WERI-Rb-1 (cell line): ENCODE results near the gene SPOCK3.

Experiments used
- DNase-seq: peaks from one replicate; pipeline ENCODE4 v3.0.0-alpha.2; 2020
- H3K27ac ChIP-seq: fragments of 250-450 bp; sonication (Bioruptor Pico); 2 replicates; pipeline ENCODE4 v1.5.1; 2020; ENCODE audit warnings: mild to moderate bottlenecking, moderate library complexity
- H3K27me3 ChIP-seq: fragments of 250-450 bp; sonication (Bioruptor Pico); 2 replicates; pipeline ENCODE4 v1.5.1; 2021; ENCODE audit warnings: mild to moderate bottlenecking, low read depth, moderate library complexity; ENCODE audit not compliant: insufficient read depth, severe bottlenecking
- H3K36me3 ChIP-seq: fragments of 250-450 bp; sonication (Bioruptor Pico); 2 replicates; pipeline ENCODE4 v1.5.1; 2020; ENCODE audit warnings: mild to moderate bottlenecking, moderate library complexity
- H3K4me3 ChIP-seq: 2 replicates; pipeline ENCODE4 v1.5.1; 2011; ENCODE audit warnings: low read depth, mild to moderate bottlenecking, control low read depth, low read length
- H3K9me3 ChIP-seq: fragments of 250-450 bp; sonication (Bioruptor Pico); 2 replicates; pipeline ENCODE4 v1.5.1; 2021; ENCODE audit warnings: mild to moderate bottlenecking, moderate library complexity; ENCODE audit not compliant: severe bottlenecking
- CTCF ChIP-seq: IDR thresholded peaks from 2 replicates; pipeline ENCODE4 v1.5.1; 2011; ENCODE audit warnings: low read depth, mild to moderate bottlenecking, control low read depth, inconsistent platforms, low read length

SPOCK3 gene

GRCh38 chr4:167119392-167119791 lies 114.9 kb downstream of the SPOCK3 start:
- Histone ChIP-seq H3K9me3 (no peaks in the 10 kb centered on the region), H3K4me3 (no peak overlapping the region), H3K27ac (no peak overlapping the region), H3K36me3 (no peaks in the 10 kb centered on the region), H3K27me3 (no peaks in the 10 kb centered on the region)
- no peak for TF ChIP-seq CTCF
- no peak for DNase-seq

- H3K4me3 ChIP-seq = no peak overlapping the region
Measured at GRCh38 chr4:167117273-167117672, 117.0 kb downstream of the SPOCK3 start.

GRCh38 chr4:167114416-167114971 lies 119.8 kb downstream of the SPOCK3 start:
- no peak for TF ChIP-seq CTCF
- no peak for DNase-seq
- Histone ChIP-seq H3K27me3 (no peaks in the 10 kb centered on the region), H3K4me3 (no peak overlapping the region), H3K9me3 (no peaks in the 10 kb centered on the region), H3K27ac (no peak overlapping the region), H3K36me3 (no peaks in the 10 kb centered on the region)

More at GRCh38 chr4:167117273-167117672, 117.0 kb downstream of the SPOCK3 start:
- no peak overlapping the region for H3K27ac ChIP-seq
- H3K36me3 ChIP-seq = no peaks in the 10 kb centered on the region
- DNase-seq = no peak
- no peaks in the 10 kb centered on the region for H3K9me3 ChIP-seq
- TF ChIP-seq CTCF = no peak
- H3K27me3 ChIP-seq = no peaks in the 10 kb centered on the region

GRCh38 chr4:167111622-167112021 lies 122.7 kb downstream of the SPOCK3 start:
- Histone ChIP-seq H3K36me3 (no peaks in the 10 kb centered on the region), H3K27ac (no peak overlapping the region), H3K9me3 (no peaks in the 10 kb centered on the region), H3K4me3 (no peak overlapping the region), H3K27me3 (no peaks in the 10 kb centered on the region)
- TF ChIP-seq CTCF = no peak
- DNase-seq = no peak

GRCh38 chr4:167111092-167111491 lies 123.2 kb downstream of the SPOCK3 start:
- H3K4me3 ChIP-seq = no peak overlapping the region
- no peak overlapping the region for H3K27ac ChIP-seq
- no peaks in the 10 kb centered on the region for H3K27me3 ChIP-seq
- H3K9me3 ChIP-seq = no peaks in the 10 kb centered on the region
- no peak for TF ChIP-seq CTCF
- no peak for DNase-seq
- H3K36me3 ChIP-seq = no peaks in the 10 kb centered on the region

GRCh38 chr4:167109859-167110258 lies 124.4 kb downstream of the SPOCK3 start:
- no peak overlapping the region for H3K27ac ChIP-seq
- no peaks in the 10 kb centered on the region for H3K9me3 ChIP-seq
- H3K36me3 ChIP-seq = no peaks in the 10 kb centered on the region
- no peak overlapping the region for H3K4me3 ChIP-seq
- no peak for TF ChIP-seq CTCF
- no peak for DNase-seq
- H3K27me3 ChIP-seq = no peaks in the 10 kb centered on the region
